ENCODE data around the gene LRRC49.
A peak's percentile ranks its signal among the peaks of the same experiment; 100 is the strongest.

LRRC49 gene

GRCh38 chr15:71093054-71094024 lies 200.7 kb downstream of the LRRC49 start:
- TF ChIP-seq CTCF (IDR thresholded peaks at IDR 0.05; ENCODE audit: low read depth, low read length), result no peak
- no peak overlapping the region for H3K4me3 ChIP-seq (replicated peaks in 1 of 2; ENCODE audit: low read depth in 2 of 2, low read length in 2 of 2)
- DNase-seq (ENCODE audit: low read depth in 2 of 2), result peak; percentile 34 to 76

- no peak for DNase-seq (ENCODE audit: low read depth in 2 of 2)
- no peak overlapping the region for H3K4me3 ChIP-seq (replicated peaks in 1 of 2; ENCODE audit: low read depth in 2 of 2, low read length in 2 of 2)
- TF ChIP-seq CTCF (IDR thresholded peaks at IDR 0.05; ENCODE audit: low read depth, low read length), result no peak
Measured at GRCh38 chr15:71094137-71094536, 201.5 kb downstream of the LRRC49 start.

- no peak for DNase-seq (ENCODE audit: low read depth in 2 of 2)
- H3K4me3 ChIP-seq (replicated peaks in 1 of 2; ENCODE audit: low read depth in 2 of 2, low read length in 2 of 2), result no peak overlapping the region
- no peak for TF ChIP-seq CTCF (IDR thresholded peaks at IDR 0.05; ENCODE audit: low read depth, low read length)
Measured at GRCh38 chr15:71096676-71097075, 204.1 kb downstream of the LRRC49 start.

GRCh38 chr15:71097890-71098289 lies 205.3 kb downstream of the LRRC49 start:
- no peak overlapping the region for H3K4me3 ChIP-seq (replicated peaks in 1 of 2; ENCODE audit: low read depth in 2 of 2, low read length in 2 of 2)
- no peak for DNase-seq (ENCODE audit: low read depth in 2 of 2)
- no peak for TF ChIP-seq CTCF (IDR thresholded peaks at IDR 0.05; ENCODE audit: low read depth, low read length)

- H3K4me3 ChIP-seq (replicated peaks in 1 of 2; ENCODE audit: low read depth in 2 of 2, low read length in 2 of 2), result no peak overlapping the region
- no peak for TF ChIP-seq CTCF (IDR thresholded peaks at IDR 0.05; ENCODE audit: low read depth, low read length)
- DNase-seq (ENCODE audit: low read depth in 2 of 2), result no peak
Measured at GRCh38 chr15:71098920-71099319, 206.3 kb downstream of the LRRC49 start.

Measured in cardiac fibroblast (primary cell).